K562 (cell line): Measurements from ENCODE around the gene PPP1R15A. TPM values are rescaled to one million over a fixed set of nuclear protein-coding genes. Genes with fewer than 3 reads are reported as not detected.

Source experiments
- CBX2 ChIP-seq: fragments of 200-600 bp; sonication (generic); IDR thresholded peaks from one replicate; pipeline ENCODE4 v1.6.1; 2012; ENCODE audit warnings: mild to moderate bottlenecking, low read length, inconsistent platforms; ENCODE audit not compliant: insufficient read depth, poor library complexity, severe bottlenecking
- CHD4 ChIP-seq: fragments of 200-600 bp; sonication (generic); IDR thresholded peaks from 3 replicates; pipeline ENCODE4 v1.6.1; 2012; ENCODE audit warnings: low read depth, mild to moderate bottlenecking, mixed read lengths, low read length, inconsistent platforms; ENCODE audit not compliant: insufficient read depth, insufficient replicate concordance, poor library complexity, severe bottlenecking
- CTBP1 ChIP-seq: fragments of 450-650 bp; IDR thresholded peaks from 2 replicates; pipeline ENCODE4 v1.6.1; 2016; ENCODE audit warnings: borderline replicate concordance
- DLX4 ChIP-seq: fragments of 250-450 bp; sonication (Bioruptor Pico); IDR thresholded peaks from 2 replicates; pipeline ENCODE4 v1.6.1; 2021; ENCODE audit warnings: mild to moderate bottlenecking
- ELK1 ChIP-seq: sonication (generic); formaldehyde crosslinking; IDR thresholded peaks from 2 replicates; pipeline ENCODE4 v1.8.1; 2022; ENCODE audit warnings: missing genetic modification reagents
- HOMEZ ChIP-seq: fragments of 250-450 bp; sonication (Bioruptor Pico); IDR thresholded peaks from 2 replicates; pipeline ENCODE4 v1.4.0; 2020; ENCODE audit warnings: mild to moderate bottlenecking, moderate library complexity
- RNF219 ChIP-seq: fragments of 250-450 bp; sonication (Bioruptor Pico); IDR thresholded peaks from 2 replicates; pipeline ENCODE4 v1.5.0; 2022; ENCODE audit warnings: mild to moderate bottlenecking
- SIN3A ChIP-seq, 2 experiments: fragments of 150-350 bp in 1 of 2; IDR thresholded peaks; 2 replicates each; pipeline ENCODE4 v1.6.1; 2011 to 2016; ENCODE audit warnings: borderline replicate concordance in 2 of 2, low read depth in 2 of 2, low read length in 2 of 2, mild to moderate bottlenecking in 2 of 2, moderate library complexity in 2 of 2; ENCODE audit not compliant: control insufficient read depth in 1 of 2
- SRSF1 ChIP-seq: fragments of 200-400 bp; formaldehyde crosslinking; IDR thresholded peaks from 2 replicates; pipeline ENCODE4 v1.6.1; 2017; ENCODE audit warnings: mild to moderate bottlenecking, low read depth, low read length, moderate library complexity
- TAF9B ChIP-seq: fragments of 450-650 bp; IDR thresholded peaks from 2 replicates; pipeline ENCODE4 v1.6.1; 2018; ENCODE audit warnings: mild to moderate bottlenecking; ENCODE audit not compliant: partially characterized antibody
- TRIM25 ChIP-seq: fragments of 450-650 bp; IDR thresholded peaks from 2 replicates; pipeline ENCODE4 v1.7.0; 2016; ENCODE audit warnings: borderline replicate concordance
- ZNF609 ChIP-seq: sonication (generic); formaldehyde crosslinking; IDR thresholded peaks from 2 replicates; pipeline ENCODE4 v1.8.1; 2023; ENCODE audit warnings: missing genetic modification reagents, mild to moderate bottlenecking, borderline replicate concordance
- polyA plus RNA-seq, 8 experiments: library from polyadenylated mRNA; depleted of rRNA in 4 of 8; stranded (reverse) in 5 of 8; unstranded in 3 of 8; fragments of >200 nt; fragmentation: Nextera tagmentation in 2 of 8; fragmentation: Illumina TruSeq in 1 of 8; extraction: Ambion mirVana in 2 of 8; extraction: Trizol in 1 of 8; gene quantifications; 2 replicates each; pipeline versions ENCODE4 v1.2.1 to v1.2.3, GENCODE V29; 2011 to 2014; ENCODE audit warnings: inconsistent platforms in 1 of 8, missing spikeins in 1 of 8
- total RNA-seq, 7 experiments: library from RNA; depleted of rRNA in 6 of 7; stranded (reverse); fragments of >200 nt in 6 of 7; fragmentation: Illumina TruSeq in 2 of 7; extraction: Trizol in 2 of 7; gene quantifications; 2 replicates each; pipeline versions ENCODE4 v1.2.1 to v1.2.3, GENCODE V29; 2011 to 2021; ENCODE audit warnings: low replicate concordance in 1 of 7

Gene PPP1R15A
- total and polyA plus RNA-seq, 9 of the 15 experiments (the other 6 are each of a cell fraction or from before 2014, with no cell fraction given), result 0.42 to 73.7 (median 44.0) TPM

GRCh38 chr19:48874303-48875135, 2.3 kb downstream of the PPP1R15A start (continued):
- TF ChIP-seq TRIM25, result no peak
- peak in 1 of 2 experiments; percentile 62; a peak in 2 of 4 replicates for TF ChIP-seq SIN3A (IDR thresholded peaks at IDR 0.05; ENCODE audit: borderline replicate concordance in 2 of 2, control insufficient read depth in 1 of 2, low read depth in 2 of 2, low read length in 2 of 2)
- TF ChIP-seq ELK1 (CRISPR knock-in tag), result no peak
- TF ChIP-seq SRSF1, result no peak
- no peak for TF ChIP-seq RNF219 (CRISPR knock-in tag)
- TF ChIP-seq CHD4, result no peak
- no peak for TF ChIP-seq ZNF609 (CRISPR knock-in tag)
- TF ChIP-seq DLX4 (CRISPR knock-in tag), result no peak
- TF ChIP-seq TAF9B, result no peak
- no peak for TF ChIP-seq CBX2
- peak; percentile 86; the same call in 1 of the 2 replicates for TF ChIP-seq CTBP1
- no peak for TF ChIP-seq HOMEZ
